Sigmoid colon (tissue), 7 donors: ENCODE results near the gene SPRR2E. TPM values are rescaled to one million over a fixed set of nuclear protein-coding genes. Genes with fewer than 3 reads are reported as not detected.

Source experiments
- DNase-seq: peaks from one replicate; pipeline ENCODE4 v3.0.0-alpha.2; 2019
- H3K27ac ChIP-seq, 4 donors: fragments of 200-600 bp; sonication (generic); one replicate each; pipeline ENCODE4 v1.5.1; 2016 to 2019; ENCODE audit warnings: mild to moderate bottlenecking in 1 of 4
- H3K27me3 ChIP-seq, 3 donors: fragments of 200-600 bp; sonication (generic); one replicate each; pipeline ENCODE4 v1.5.1; 2019; ENCODE audit warnings: mild to moderate bottlenecking in 1 of 3
- H3K36me3 ChIP-seq, 4 donors: fragments of 200-600 bp; sonication (generic); one replicate each; pipeline ENCODE4 v1.5.1; 2016 to 2019
- H3K4me1 ChIP-seq, 4 donors: fragments of 200-600 bp; sonication (generic); one replicate each; pipeline ENCODE4 v1.5.1; 2017 to 2019
- H3K4me3 ChIP-seq, 4 donors: fragments of 200-600 bp; sonication (generic); one replicate each; pipeline ENCODE4 v1.5.1; 2017 to 2019; ENCODE audit warnings: mild to moderate bottlenecking in 2 of 4, moderate library complexity in 1 of 4
- H3K9me3 ChIP-seq, 4 donors: fragments of 200-600 bp in 3 of 4; sonication (generic) in 3 of 4; one replicate each; pipeline versions ENCODE4 v1.5.1 to v1.6.1; 2013 to 2019
- CTCF ChIP-seq, 4 experiments: fragments of 450-650 bp in 3 of 4; fragments of 200-600 bp in 1 of 4; IDR thresholded peaks; one replicate each; pipeline ENCODE4 v1.5.1; 2016 to 2019; ENCODE audit warnings: antibody characterized with exemption in 4 of 4, mild to moderate bottlenecking in 3 of 4, moderate library complexity in 2 of 4
- EP300 ChIP-seq, 4 donors: sonication (generic); formaldehyde crosslinking; IDR thresholded peaks; one replicate each; pipeline ENCODE4 v1.6.1; 2017; ENCODE audit warnings: antibody characterized with exemption in 4 of 4
- POLR2A ChIP-seq, 2 donors: fragments of 450-650 bp; IDR thresholded peaks; one replicate each; pipeline ENCODE4 v1.6.1; 2016; ENCODE audit warnings: antibody characterized with exemption in 2 of 2, mild to moderate bottlenecking in 2 of 2, moderate library complexity in 2 of 2
- POLR2AphosphoS5 ChIP-seq, 4 donors: sonication (generic); formaldehyde crosslinking; IDR thresholded peaks; one replicate each; pipeline ENCODE4 v1.6.1; 2017; ENCODE audit warnings: antibody characterized with exemption in 4 of 4
- WGBS, 2 donors: extraction: QIAGEN DNeasy Blood & Tissue Kit; methylation state at CpG; one replicate each; pipeline ENCODE4 v1.1.7; 2013; 5-methylcytosine and 5-hydroxymethylcytosine counted together
- intact Hi-C: fragments of 100-400 bp; cut with DNase I; formaldehyde crosslinking; loops from one replicate; pipeline ENCODE4 v1.15.1; 2023
- polyA plus RNA-seq, 3 donors: library from polyadenylated mRNA; stranded (reverse); fragments of 200-250 nt; gene quantifications; one replicate each; pipeline ENCODE4 v1.2.3, GENCODE V29; 2013
- total RNA-seq, 4 donors: library from RNA; depleted of rRNA; stranded (reverse); fragments of >200 nt; gene quantifications; one replicate each; pipeline ENCODE4 v1.1.0, GENCODE V29; 2016
- donor health status: healthy with polysubstance abuse.
- donor health status: Bipolar disorder and iron deficiency.
- donor health status: healthy.

Gene SPRR2E
- total and polyA plus RNA-seq, 7 donors, result 0.16 to 1.8 TPM; not detected in 5

GRCh38 chr1:153095764-153096163 lies 1.4 kb upstream of the SPRR2E start:
- intact Hi-C loops, result no loop called here
- Histone ChIP-seq H3K4me3 (no peak overlapping the region), H3K36me3 (no peaks in the 10 kb centered on the region), H3K27ac (no peak overlapping the region), H3K27me3 (no peaks in the 10 kb centered on the region), H3K4me1 (no peaks in the 10 kb centered on the region), H3K9me3 (no peaks in the 10 kb centered on the region)
- no peak for DNase-seq
- TF ChIP-seq POLR2AphosphoS5 (IDR thresholded peaks at IDR 0.05) (no peak), CTCF (IDR thresholded peaks at IDR 0.05) (no peak), EP300 (IDR thresholded peaks at IDR 0.05) (no peak), POLR2A (IDR thresholded peaks at IDR 0.05) (no peak)

- 30 to 97% methylated on average over 1 of the region's 1 CpG for WGBS, 2 donors
- Histone ChIP-seq H3K36me3 (no peaks in the 10 kb centered on the region), H3K9me3 (no peaks in the 10 kb centered on the region), H3K4me1 (no peaks in the 10 kb centered on the region), H3K4me3 (no peak overlapping the region), H3K27me3 (no peaks in the 10 kb centered on the region), H3K27ac (no peak overlapping the region)
- DNase-seq, result no peak
- intact Hi-C loops, result no loop called here
- TF ChIP-seq EP300 (IDR thresholded peaks at IDR 0.05) (no peak), CTCF (IDR thresholded peaks at IDR 0.05) (no peak), POLR2A (IDR thresholded peaks at IDR 0.05) (no peak), POLR2AphosphoS5 (IDR thresholded peaks at IDR 0.05) (no peak)
These were observed 6.7 kb downstream of the SPRR2E start for GRCh38 chr1:153087652-153088051.

GRCh38 chr1:153081736-153082135 lies 12.6 kb downstream of the SPRR2E start:
- Histone ChIP-seq H3K36me3 (no peaks in the 10 kb centered on the region), H3K27me3 (no peaks in the 10 kb centered on the region), H3K4me3 (no peak overlapping the region), H3K4me1 (no peaks in the 10 kb centered on the region), H3K27ac (no peak overlapping the region), H3K9me3 (no peaks in the 10 kb centered on the region)
- WGBS, 2 donors, result 85 to 90% methylated on average over 3 of the region's 3 CpGs
- TF ChIP-seq EP300 (IDR thresholded peaks at IDR 0.05), result no peak
- TF ChIP-seq POLR2A (IDR thresholded peaks at IDR 0.05), result no peak
- TF ChIP-seq CTCF (IDR thresholded peaks at IDR 0.05), result no peak
- TF ChIP-seq POLR2AphosphoS5 (IDR thresholded peaks at IDR 0.05), result no peak
- no peak for DNase-seq
- intact Hi-C loops, result no loop called here

GRCh38 chr1:153072806-153073726 lies 21.3 kb downstream of the SPRR2E start:
- no peaks in the 10 kb centered on the region for H3K9me3 ChIP-seq
- no peak for DNase-seq
- 80 to 81% methylated on average over 5 of the region's 5 CpGs for WGBS, 2 donors
- H3K27me3 ChIP-seq, result no peaks in the 10 kb centered on the region
- TF ChIP-seq CTCF (IDR thresholded peaks at IDR 0.05) (no peak), EP300 (IDR thresholded peaks at IDR 0.05) (no peak), POLR2A (IDR thresholded peaks at IDR 0.05) (no peak), POLR2AphosphoS5 (IDR thresholded peaks at IDR 0.05) (no peak)
- no peak overlapping the region for H3K4me3 ChIP-seq
- H3K4me1 ChIP-seq, result no peaks in the 10 kb centered on the region
- H3K36me3 ChIP-seq, result no peaks in the 10 kb centered on the region
- H3K27ac ChIP-seq, result no peak overlapping the region
- intact Hi-C loops, result no loop called here
